Glomerular visceral epithelial cell (primary cell): ENCODE measurements around the gene GPR18.
"Not testable (repeated sequence)": the region's sequence is repeated elsewhere in the genome, so short reads cannot be mapped to it uniquely, and the experiment has no call there.

Experiments
- DNase-seq: peaks from one replicate; pipeline ENCODE4 v3.0.0-alpha.2; 2016; ENCODE audit errors: extremely low spot score

Gene GPR18

GRCh38 chr13:99228737-99229691 is 29.2 kb downstream of the GPR18 start:
- peak; percentile 48 for DNase-seq

DNA sequence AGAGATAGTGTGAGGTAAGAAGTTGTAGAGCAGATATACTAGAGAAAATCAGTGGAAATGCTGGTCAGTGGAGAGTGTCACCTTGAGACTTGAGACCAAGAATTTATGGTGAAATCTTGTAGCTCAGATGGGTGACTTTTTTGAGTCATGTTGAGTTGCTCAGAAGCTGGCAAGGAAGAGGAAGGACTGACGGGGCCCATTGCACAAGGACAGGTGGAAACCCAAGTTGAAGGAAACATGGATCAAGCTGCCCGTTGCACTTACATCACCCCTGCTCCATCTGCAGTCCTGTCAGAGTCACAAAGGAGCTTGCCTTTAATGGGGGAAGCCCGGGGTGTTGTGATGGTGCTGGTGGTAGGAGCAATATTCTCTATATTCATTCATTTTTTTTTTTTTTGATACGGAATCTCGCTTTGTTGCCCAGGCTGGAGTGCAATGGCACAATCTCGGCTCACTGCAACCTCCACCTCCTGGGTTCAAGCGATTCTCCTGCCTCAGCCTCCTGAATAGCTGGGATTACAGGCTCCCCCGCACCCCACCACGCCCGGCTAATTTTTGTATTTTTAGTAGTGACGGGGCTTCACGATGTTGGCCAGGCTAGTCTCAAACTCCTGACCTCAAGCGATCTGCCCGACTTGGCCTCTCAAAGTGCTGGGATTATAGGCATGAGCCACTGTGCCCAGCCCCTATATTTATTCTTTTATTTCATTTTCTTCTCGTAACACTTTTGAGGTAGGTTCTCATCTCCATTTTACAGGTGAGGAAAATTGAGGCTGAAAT is 30.1 kb downstream of the GPR18 start:
- no peak for DNase-seq

GRCh38 chr13:99227331-99227900 is 30.8 kb downstream of the GPR18 start:
- no peak for DNase-seq

- DNase-seq, result no peak
Measured at GRCh38 chr13:99226513-99226912, 31.7 kb downstream of the GPR18 start.

DNA sequence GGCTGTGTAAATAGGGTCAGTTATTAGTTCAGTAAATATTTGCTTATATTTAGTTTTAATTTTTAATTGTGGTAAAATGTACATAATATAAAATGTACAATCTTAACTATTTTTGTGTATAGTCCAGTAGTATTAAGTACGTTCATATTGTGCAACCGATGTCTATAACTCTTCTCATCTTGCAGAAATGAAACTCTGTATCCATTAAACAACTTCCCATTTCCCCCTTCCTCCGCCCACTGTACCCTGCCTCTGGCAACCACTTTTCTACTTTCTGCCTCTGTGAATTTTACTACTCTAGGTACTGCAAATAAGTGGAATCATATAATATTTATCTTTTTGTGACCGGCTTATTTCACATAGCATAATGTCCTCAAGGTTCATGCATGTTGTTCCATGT is 33.1 kb downstream of the GPR18 start:
- no peak for DNase-seq

DNA sequence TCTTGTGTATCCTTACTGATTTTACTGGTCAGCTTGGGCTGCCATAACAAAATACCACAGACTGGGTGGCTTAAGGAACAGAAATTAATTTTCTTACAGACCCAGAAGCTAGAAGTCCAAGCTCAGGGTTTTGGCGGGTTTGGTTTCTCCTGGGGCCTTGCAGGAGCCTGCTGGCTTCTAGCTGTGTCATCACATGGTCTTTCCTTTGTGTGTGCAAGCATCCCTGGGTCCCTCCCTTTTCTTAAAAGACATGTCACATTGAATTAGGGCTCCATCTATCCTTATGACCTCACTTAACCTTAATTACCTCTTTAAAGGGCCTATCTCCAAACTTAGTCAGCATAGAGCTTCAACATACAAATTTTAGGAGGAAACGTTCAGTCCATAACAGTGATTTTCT is 34.2 kb downstream of the GPR18 start:
- DNase-seq, result no peak

- no peak for DNase-seq
Measured at GRCh38 chr13:99223587-99223986, 34.6 kb downstream of the GPR18 start.

GRCh38 chr13:99221567-99222239 is 36.5 kb downstream of the GPR18 start:
- no peak for DNase-seq

DNA sequence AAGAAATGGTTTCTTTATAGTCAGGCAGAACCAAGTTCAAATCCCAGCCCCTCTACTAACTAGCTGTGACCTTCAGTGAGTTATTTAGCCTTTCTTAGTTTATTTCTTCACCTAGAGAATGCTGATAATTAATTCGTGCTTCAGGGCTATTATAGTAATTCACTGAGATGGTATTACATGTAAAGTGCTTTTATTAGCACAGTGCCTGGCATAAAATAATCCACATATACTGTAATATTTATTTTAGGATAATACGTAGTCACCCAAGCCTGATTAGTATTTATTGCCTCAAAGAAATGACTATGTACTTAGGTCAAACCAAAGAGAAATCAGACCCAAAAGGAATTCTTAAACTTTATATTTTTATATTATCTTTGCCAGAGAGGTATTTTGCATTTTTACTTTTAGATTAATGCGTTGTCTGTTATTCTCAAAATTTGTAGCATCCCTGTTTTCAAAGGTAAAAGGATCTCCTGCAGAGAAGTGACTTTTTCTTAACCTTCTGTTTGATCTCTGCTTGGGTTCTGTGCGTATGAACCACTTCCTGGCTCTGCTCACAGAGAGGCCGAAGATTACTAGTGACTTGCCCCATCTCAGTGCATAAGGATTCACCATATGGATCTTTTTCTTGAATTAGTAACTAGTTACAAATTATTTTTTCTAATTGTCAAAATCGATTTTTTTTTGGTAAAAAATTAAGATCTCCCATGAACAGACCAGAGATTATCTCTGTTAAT is 37.8 kb downstream of the GPR18 start:
- DNase-seq, result no peak

DNA sequence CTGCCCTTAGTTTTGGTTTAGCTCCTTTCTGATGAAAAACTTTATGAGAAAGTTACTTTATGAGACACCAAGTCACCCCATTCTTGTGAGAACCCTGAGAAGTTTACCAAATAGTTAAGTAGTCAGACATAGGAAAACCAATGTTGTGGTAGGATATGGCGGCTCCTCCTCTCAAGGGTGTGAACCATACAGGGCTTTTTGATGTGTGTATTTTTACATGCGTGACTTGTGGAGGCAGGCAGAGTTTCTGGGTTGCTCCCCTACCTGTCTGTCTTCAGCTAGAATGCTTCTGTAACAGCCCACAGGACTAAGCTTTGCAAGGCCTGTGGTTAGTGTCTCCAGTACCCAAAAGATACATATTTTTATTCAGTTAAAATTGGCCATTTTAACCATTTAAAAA is 39.2 kb downstream of the GPR18 start:
- no peak for DNase-seq

- no peak for DNase-seq
Measured at GRCh38 chr13:99218545-99218944, 39.6 kb downstream of the GPR18 start.

GRCh38 chr13:99218126-99218525 is 40.1 kb downstream of the GPR18 start:
- no peak for DNase-seq

GRCh38 chr13:99217461-99218110 is 40.6 kb downstream of the GPR18 start:
- no peak for DNase-seq

GRCh38 chr13:99215184-99215830 is 42.9 kb downstream of the GPR18 start:
- DNase-seq, result no peak

DNA sequence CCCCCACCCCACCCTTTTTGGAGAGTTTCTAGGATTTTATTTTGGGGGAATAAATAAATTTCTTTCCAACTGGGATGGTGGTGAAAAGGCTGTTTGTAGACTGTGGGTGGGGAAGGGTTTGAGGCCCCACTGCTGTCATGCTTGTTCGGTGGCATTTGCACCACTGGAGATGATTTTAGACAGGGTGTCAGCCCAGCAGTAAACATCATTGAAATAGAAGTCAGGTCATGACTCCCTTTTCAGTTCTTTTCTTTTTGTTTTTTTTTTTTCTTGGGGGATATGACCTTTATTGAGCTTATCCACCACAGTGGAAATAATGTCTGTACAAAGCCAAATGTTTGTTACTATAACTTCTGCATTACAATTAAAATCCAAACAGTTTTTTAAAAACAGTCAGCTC is 43.4 kb downstream of the GPR18 start:
- no peak for DNase-seq

DNA sequence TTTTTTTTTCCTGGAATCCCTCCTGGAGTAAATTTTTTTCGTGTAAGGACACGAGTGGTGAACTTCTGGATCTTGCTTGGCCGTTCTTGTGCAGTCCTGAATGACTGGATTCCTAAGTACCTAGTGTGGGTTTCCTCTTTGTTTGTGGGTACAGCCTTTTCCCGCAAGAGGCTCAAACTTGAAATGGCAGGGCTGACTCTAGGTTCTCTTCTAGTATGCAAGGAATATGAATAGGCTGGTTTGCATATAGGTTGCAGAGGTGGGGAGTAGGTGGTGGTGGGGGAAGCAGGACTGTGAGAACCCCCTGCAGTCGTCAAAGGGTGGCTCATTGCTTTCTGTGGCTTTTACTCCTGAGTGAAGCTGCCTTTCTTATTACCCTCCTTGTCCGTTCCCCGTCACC is 43.9 kb downstream of the GPR18 start:
- DNase-seq, result no peak

- DNase-seq, result no peak
Measured at GRCh38 chr13:99211421-99212035, 46.7 kb downstream of the GPR18 start.

DNA sequence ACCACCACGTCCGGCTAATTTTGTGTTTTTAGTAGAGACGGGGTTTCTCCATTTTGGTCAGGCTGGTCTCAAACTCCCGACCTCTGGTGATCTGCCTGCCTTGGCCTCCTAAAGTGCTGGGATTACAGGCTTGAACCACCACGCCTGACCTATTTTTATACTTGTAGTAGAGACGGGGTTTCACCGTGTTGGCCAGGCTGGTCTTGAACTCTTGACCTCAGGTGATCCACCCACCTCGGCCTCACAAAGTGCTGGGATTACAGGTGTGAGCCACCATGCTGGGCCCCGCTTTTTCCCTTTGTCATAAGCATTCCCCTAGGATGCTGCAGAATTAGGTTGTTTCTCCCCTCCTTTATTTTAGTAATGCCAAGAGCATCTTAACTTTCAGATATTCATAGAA is 47.6 kb downstream of the GPR18 start:
- not testable (repeated sequence) for DNase-seq

- DNase-seq, result no peak
Measured at GRCh38 chr13:99208845-99209527, 49.2 kb downstream of the GPR18 start.
